Measurements from ENCODE around the gene NLGN1. TPM values are rescaled to one million over a fixed set of nuclear protein-coding genes. Genes with fewer than 3 reads are reported as not detected.

The NLGN1 gene
- total RNA-seq, 1 donor from 2014 or later, result 3.9 TPM

GRCh38 chr3:174325834-174326700, 928.5 kb downstream of the NLGN1 start:
- intact Hi-C loops (cut with DNase I), result no loop called here
- no peak for ATAC-seq
- no peak for DNase-seq
- TF ChIP-seq, protein P1, sequence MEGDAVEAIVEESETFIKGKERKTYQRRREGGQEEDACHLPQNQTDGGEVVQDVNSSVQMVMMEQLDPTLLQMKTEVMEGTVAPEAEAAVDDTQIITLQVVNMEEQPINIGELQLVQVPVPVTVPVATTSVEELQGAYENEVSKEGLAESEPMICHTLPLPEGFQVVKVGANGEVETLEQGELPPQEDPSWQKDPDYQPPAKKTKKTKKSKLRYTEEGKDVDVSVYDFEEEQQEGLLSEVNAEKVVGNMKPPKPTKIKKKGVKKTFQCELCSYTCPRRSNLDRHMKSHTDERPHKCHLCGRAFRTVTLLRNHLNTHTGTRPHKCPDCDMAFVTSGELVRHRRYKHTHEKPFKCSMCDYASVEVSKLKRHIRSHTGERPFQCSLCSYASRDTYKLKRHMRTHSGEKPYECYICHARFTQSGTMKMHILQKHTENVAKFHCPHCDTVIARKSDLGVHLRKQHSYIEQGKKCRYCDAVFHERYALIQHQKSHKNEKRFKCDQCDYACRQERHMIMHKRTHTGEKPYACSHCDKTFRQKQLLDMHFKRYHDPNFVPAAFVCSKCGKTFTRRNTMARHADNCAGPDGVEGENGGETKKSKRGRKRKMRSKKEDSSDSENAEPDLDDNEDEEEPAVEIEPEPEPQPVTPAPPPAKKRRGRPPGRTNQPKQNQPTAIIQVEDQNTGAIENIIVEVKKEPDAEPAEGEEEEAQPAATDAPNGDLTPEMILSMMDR (IDR thresholded peaks at IDR 0.05), result no peak
- Histone ChIP-seq H3K4me1 (no peaks in the 10 kb centered on the region), H3K4me3 (no peak overlapping the region), H3K9me3 (no peaks in the 10 kb centered on the region), H3K27ac (no peak overlapping the region), H3K36me3 (no peaks in the 10 kb centered on the region), H3K27me3 (ENCODE audit: low read depth) (no peaks in the 10 kb centered on the region)

GRCh38 chr3:174329321-174329720, 931.8 kb downstream of the NLGN1 start:
- Histone ChIP-seq H3K27me3 (ENCODE audit: low read depth) (no peaks in the 10 kb centered on the region), H3K9me3 (no peaks in the 10 kb centered on the region), H3K4me3 (no peak overlapping the region), H3K27ac (no peak overlapping the region), H3K36me3 (no peaks in the 10 kb centered on the region), H3K4me1 (no peaks in the 10 kb centered on the region)
- DNase-seq (no peak), ATAC-seq (no peak)
- TF ChIP-seq, protein P1 (IDR thresholded peaks at IDR 0.05), result no peak
- intact Hi-C loops (cut with DNase I), result no loop called here

DNA sequence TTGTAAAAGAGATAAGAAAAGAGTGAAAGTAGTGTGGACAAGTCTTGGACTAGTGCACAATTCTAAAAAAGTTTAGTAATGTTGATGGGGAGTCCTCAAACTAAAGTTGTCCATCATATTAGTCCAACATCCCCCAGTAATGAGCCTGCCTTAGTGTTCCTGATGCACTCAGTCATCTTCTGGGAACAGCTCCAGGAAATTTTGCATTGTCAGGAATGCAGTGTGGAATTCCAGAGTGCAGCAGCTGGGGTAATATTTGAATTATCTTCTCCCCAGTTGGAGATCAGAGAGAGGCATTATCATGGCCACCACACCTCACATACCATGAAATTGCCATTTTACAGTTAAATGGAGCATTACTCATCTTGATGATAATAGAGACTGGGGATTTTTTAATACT, 932.8 kb downstream of the NLGN1 start:
- H3K27ac ChIP-seq, result no peak overlapping the region
- H3K36me3 ChIP-seq, result no peaks in the 10 kb centered on the region
- no peaks in the 10 kb centered on the region for H3K4me1 ChIP-seq
- TF ChIP-seq, protein P1 (IDR thresholded peaks at IDR 0.05), result no peak
- intact Hi-C loops (cut with DNase I), result no loop called here
- no peak for DNase-seq
- no peaks in the 10 kb centered on the region for H3K9me3 ChIP-seq
- H3K4me3 ChIP-seq, result no peak overlapping the region
- peak in 1 of 2 donors; percentile 29 for ATAC-seq
- H3K27me3 ChIP-seq (ENCODE audit: low read depth), result no peaks in the 10 kb centered on the region

- TF ChIP-seq, protein P1 (IDR thresholded peaks at IDR 0.05), result no peak
- Histone ChIP-seq H3K4me1 (no peaks in the 10 kb centered on the region), H3K27ac (no peak overlapping the region), H3K9me3 (no peaks in the 10 kb centered on the region), H3K27me3 (ENCODE audit: low read depth) (no peaks in the 10 kb centered on the region), H3K4me3 (no peak overlapping the region), H3K36me3 (no peaks in the 10 kb centered on the region)
- intact Hi-C loops (cut with DNase I), result no loop called here
- DNase-seq, result no peak
- peak; percentile 73 to 81 for ATAC-seq
Observed at GRCh38 chr3:174331095-174331800, 933.7 kb downstream of the NLGN1 start.

DNA sequence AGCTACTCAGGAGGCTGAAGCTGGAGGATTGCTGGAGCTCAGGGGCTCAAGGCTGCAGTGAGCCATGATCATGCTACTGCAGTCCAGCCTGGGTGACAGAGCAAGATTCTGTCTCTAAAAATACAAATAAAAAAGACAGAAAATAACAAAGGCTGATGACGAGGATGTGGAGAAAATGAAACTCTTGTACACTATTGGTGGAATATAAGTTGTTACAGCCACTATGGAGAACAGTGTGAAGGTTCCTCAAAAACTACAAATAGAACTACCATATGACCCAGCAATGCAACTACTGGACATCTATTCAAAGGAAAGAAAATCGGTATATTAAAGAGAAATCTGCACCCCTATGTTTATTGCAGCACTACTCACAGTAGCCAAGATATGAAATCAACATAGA, 934.8 kb downstream of the NLGN1 start:
- intact Hi-C loops (cut with DNase I), result no loop called here
- no peak overlapping the region for H3K27ac ChIP-seq
- DNase-seq (no peak), ATAC-seq (no peak)
- TF ChIP-seq, protein P1 (IDR thresholded peaks at IDR 0.05), result no peak
- H3K27me3 ChIP-seq (ENCODE audit: low read depth), result no peaks in the 10 kb centered on the region
- no peak overlapping the region for H3K4me3 ChIP-seq
- H3K36me3 ChIP-seq, result no peaks in the 10 kb centered on the region
- no peaks in the 10 kb centered on the region for H3K9me3 ChIP-seq
- H3K4me1 ChIP-seq, result no peaks in the 10 kb centered on the region

Measured in lower lobe of right lung (tissue), 2 donors.